ENCODE data around the gene TMEFF2.
A peak's percentile ranks its signal among the peaks of the same experiment; 100 is the strongest.

The TMEFF2 gene

GRCh38 chr2:192194866-192195547 is at the start of gene TMEFF2:
Gene TMEFF2, minus strand, starts transcription at chr2:192194933. Its CDS starts 409 bp downstream, at chr2:192194524.
- Mint-ChIP-seq H3K27ac (no peak within 1 kb of the TSS), H3K9me3 (no peaks in the 10 kb centered on the region), H3K4me1 (ENCODE audit: low read depth) (peaks cover 16% of the 10 kb centered on the region), H3K36me3 (ENCODE audit: low read depth) (no peaks in the 10 kb centered on the region), H3K27me3 (ENCODE audit: low read depth) (peaks cover 78% of the 10 kb centered on the region), H3K4me3 (peak within 1 kb of the TSS; percentile 80)

GRCh38 chr2:192243488-192243887 is 48.8 kb upstream of the TMEFF2 start:
- Mint-ChIP-seq H3K4me1 (ENCODE audit: low read depth) (no peaks in the 10 kb centered on the region), H3K27ac (no peak overlapping the region), H3K36me3 (ENCODE audit: low read depth) (no peaks in the 10 kb centered on the region), H3K4me3 (no peak overlapping the region), H3K9me3 (no peaks in the 10 kb centered on the region), H3K27me3 (ENCODE audit: low read depth) (no peaks in the 10 kb centered on the region)

- H3K4me3 Mint-ChIP-seq = no peak overlapping the region
- H3K4me1 Mint-ChIP-seq (ENCODE audit: low read depth) = no peaks in the 10 kb centered on the region
- H3K27ac Mint-ChIP-seq = no peak overlapping the region
- H3K27me3 Mint-ChIP-seq (ENCODE audit: low read depth) = no peaks in the 10 kb centered on the region
- H3K9me3 Mint-ChIP-seq = no peaks in the 10 kb centered on the region
- H3K36me3 Mint-ChIP-seq (ENCODE audit: low read depth) = no peaks in the 10 kb centered on the region
These were observed 41.4 kb upstream of the TMEFF2 start for GRCh38 chr2:192236136-192236535.

- Mint-ChIP-seq H3K4me1 (ENCODE audit: low read depth) (no peaks in the 10 kb centered on the region), H3K27ac (no peak overlapping the region), H3K9me3 (no peaks in the 10 kb centered on the region), H3K36me3 (ENCODE audit: low read depth) (no peaks in the 10 kb centered on the region), H3K4me3 (no peak overlapping the region), H3K27me3 (ENCODE audit: low read depth) (no peaks in the 10 kb centered on the region)
These were observed 36.2 kb upstream of the TMEFF2 start for GRCh38 chr2:192230889-192231453.

- Mint-ChIP-seq H3K4me1 (ENCODE audit: low read depth) (no peaks in the 10 kb centered on the region), H3K27me3 (ENCODE audit: low read depth) (no peaks in the 10 kb centered on the region), H3K36me3 (ENCODE audit: low read depth) (no peaks in the 10 kb centered on the region), H3K4me3 (no peak overlapping the region), H3K9me3 (no peaks in the 10 kb centered on the region), H3K27ac (no peak overlapping the region)
These were observed 34.0 kb upstream of the TMEFF2 start for GRCh38 chr2:192228685-192229084.

GRCh38 chr2:192218970-192219369 is 24.2 kb upstream of the TMEFF2 start:
- Mint-ChIP-seq H3K9me3 (no peaks in the 10 kb centered on the region), H3K27me3 (ENCODE audit: low read depth) (no peaks in the 10 kb centered on the region), H3K4me1 (ENCODE audit: low read depth) (no peaks in the 10 kb centered on the region), H3K4me3 (no peak overlapping the region), H3K27ac (no peak overlapping the region), H3K36me3 (ENCODE audit: low read depth) (no peaks in the 10 kb centered on the region)

GRCh38 chr2:192218377-192218776 is 23.6 kb upstream of the TMEFF2 start:
- H3K27ac Mint-ChIP-seq = no peak overlapping the region

GRCh38 chr2:192216336-192216735 is 21.6 kb upstream of the TMEFF2 start:
- H3K36me3 Mint-ChIP-seq (ENCODE audit: low read depth) = no peaks in the 10 kb centered on the region
- H3K27ac Mint-ChIP-seq = no peak overlapping the region
- H3K4me3 Mint-ChIP-seq = no peak overlapping the region
- H3K4me1 Mint-ChIP-seq (ENCODE audit: low read depth) = no peaks in the 10 kb centered on the region
- H3K27me3 Mint-ChIP-seq (ENCODE audit: low read depth) = no peaks in the 10 kb centered on the region
- no peaks in the 10 kb centered on the region for H3K9me3 Mint-ChIP-seq

More at GRCh38 chr2:192218377-192218776, 23.6 kb upstream of the TMEFF2 start:
- H3K4me1 Mint-ChIP-seq (ENCODE audit: low read depth) = no peaks in the 10 kb centered on the region
- no peaks in the 10 kb centered on the region for H3K27me3 Mint-ChIP-seq (ENCODE audit: low read depth)
- H3K9me3 Mint-ChIP-seq = no peaks in the 10 kb centered on the region
- no peak overlapping the region for H3K4me3 Mint-ChIP-seq
- H3K36me3 Mint-ChIP-seq (ENCODE audit: low read depth) = no peaks in the 10 kb centered on the region

- Mint-ChIP-seq H3K36me3 (ENCODE audit: low read depth) (no peaks in the 10 kb centered on the region), H3K27me3 (ENCODE audit: low read depth) (no peaks in the 10 kb centered on the region), H3K4me3 (no peak overlapping the region), H3K4me1 (ENCODE audit: low read depth) (no peaks in the 10 kb centered on the region), H3K27ac (no peak overlapping the region), H3K9me3 (no peaks in the 10 kb centered on the region)
These were observed 20.6 kb upstream of the TMEFF2 start for GRCh38 chr2:192215096-192215877.

GRCh38 chr2:192208848-192209247 is 14.1 kb upstream of the TMEFF2 start:
- Mint-ChIP-seq H3K27me3 (ENCODE audit: low read depth) (no peaks in the 10 kb centered on the region), H3K4me3 (no peak overlapping the region)

GRCh38 chr2:192206399-192206798 is 11.7 kb upstream of the TMEFF2 start:
- no peak overlapping the region for H3K27ac Mint-ChIP-seq

More at GRCh38 chr2:192208848-192209247, 14.1 kb upstream of the TMEFF2 start:
- H3K27ac Mint-ChIP-seq = no peak overlapping the region
- no peaks in the 10 kb centered on the region for H3K36me3 Mint-ChIP-seq (ENCODE audit: low read depth)
- H3K9me3 Mint-ChIP-seq = no peaks in the 10 kb centered on the region
- H3K4me1 Mint-ChIP-seq (ENCODE audit: low read depth) = no peaks in the 10 kb centered on the region

GRCh38 chr2:192203876-192204275 is 9.1 kb upstream of the TMEFF2 start:
- H3K4me3 Mint-ChIP-seq = no peak overlapping the region
- H3K27ac Mint-ChIP-seq = no peak overlapping the region
- no peaks in the 10 kb centered on the region for H3K4me1 Mint-ChIP-seq (ENCODE audit: low read depth)
- no peaks in the 10 kb centered on the region for H3K9me3 Mint-ChIP-seq
- no peaks in the 10 kb centered on the region for H3K36me3 Mint-ChIP-seq (ENCODE audit: low read depth)
- H3K27me3 Mint-ChIP-seq (ENCODE audit: low read depth) = peaks cover 4% of the 10 kb centered on the region

More at GRCh38 chr2:192206399-192206798, 11.7 kb upstream of the TMEFF2 start:
- Mint-ChIP-seq H3K36me3 (ENCODE audit: low read depth) (no peaks in the 10 kb centered on the region), H3K4me3 (no peak overlapping the region), H3K9me3 (no peaks in the 10 kb centered on the region), H3K27me3 (ENCODE audit: low read depth) (no peaks in the 10 kb centered on the region), H3K4me1 (ENCODE audit: low read depth) (no peaks in the 10 kb centered on the region)

- H3K36me3 Mint-ChIP-seq (ENCODE audit: low read depth) = no peaks in the 10 kb centered on the region
- H3K27me3 Mint-ChIP-seq (ENCODE audit: low read depth) = peaks cover 11% of the 10 kb centered on the region
- H3K9me3 Mint-ChIP-seq = no peaks in the 10 kb centered on the region
- no peaks in the 10 kb centered on the region for H3K4me1 Mint-ChIP-seq (ENCODE audit: low read depth)
- H3K27ac Mint-ChIP-seq = no peak overlapping the region
- no peak overlapping the region for H3K4me3 Mint-ChIP-seq
These were observed 7.6 kb upstream of the TMEFF2 start for GRCh38 chr2:192202373-192202772.

GRCh38 chr2:192201116-192201515 is 6.4 kb upstream of the TMEFF2 start:
- H3K27ac Mint-ChIP-seq = no peak overlapping the region
- H3K4me3 Mint-ChIP-seq = no peak overlapping the region
- peaks cover 24% of the 10 kb centered on the region for H3K27me3 Mint-ChIP-seq (ENCODE audit: low read depth)
- H3K36me3 Mint-ChIP-seq (ENCODE audit: low read depth) = no peaks in the 10 kb centered on the region
- H3K4me1 Mint-ChIP-seq (ENCODE audit: low read depth) = peaks cover 5% of the 10 kb centered on the region
- no peaks in the 10 kb centered on the region for H3K9me3 Mint-ChIP-seq

- H3K36me3 Mint-ChIP-seq (ENCODE audit: low read depth) = no peaks in the 10 kb centered on the region
- H3K27me3 Mint-ChIP-seq (ENCODE audit: low read depth) = peaks cover 61% of the 10 kb centered on the region
- H3K4me3 Mint-ChIP-seq = no peak overlapping the region
- H3K4me1 Mint-ChIP-seq (ENCODE audit: low read depth) = peaks cover 16% of the 10 kb centered on the region
- no peaks in the 10 kb centered on the region for H3K9me3 Mint-ChIP-seq
- H3K27ac Mint-ChIP-seq = no peak overlapping the region
These were observed 2.6 kb upstream of the TMEFF2 start for GRCh38 chr2:192197357-192197756.
